Ammon's horn (tissue), 1 donor: ENCODE results near the gene TMA16.

Experiments
- DNase-seq: peaks from one replicate; pipeline ENCODE4 v3.0.0-alpha.2; 2016; ENCODE audit warnings: low spot score

Gene TMA16

DNA sequence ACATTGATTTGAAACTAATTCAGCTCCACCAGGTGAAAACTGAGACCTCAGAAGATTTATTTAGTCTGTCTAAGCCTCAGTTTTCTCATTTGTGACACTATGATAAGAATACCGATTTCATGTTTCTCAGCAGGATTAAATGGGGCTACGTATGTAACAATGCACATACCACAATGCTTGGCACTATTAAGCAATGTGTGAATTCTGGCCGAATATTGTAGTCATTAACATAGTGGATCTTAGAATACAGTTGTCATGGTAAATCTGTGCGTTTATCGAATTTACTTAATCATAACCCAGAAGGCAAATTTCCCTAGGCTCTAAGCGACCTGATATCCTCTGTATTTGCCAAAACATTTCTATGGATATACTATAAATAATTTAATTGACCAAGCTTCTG is 69.1 kb downstream of the TMA16 start:
- DNase-seq: no peak

GRCh38 chr4:163564221-163564720 is 69.8 kb downstream of the TMA16 start:
- DNase-seq: no peak

- no peak for DNase-seq
These were observed 71.0 kb downstream of the TMA16 start for GRCh38 chr4:163565226-163566135.

GRCh38 chr4:163566257-163566796 is 71.8 kb downstream of the TMA16 start:
- no peak for DNase-seq

DNA sequence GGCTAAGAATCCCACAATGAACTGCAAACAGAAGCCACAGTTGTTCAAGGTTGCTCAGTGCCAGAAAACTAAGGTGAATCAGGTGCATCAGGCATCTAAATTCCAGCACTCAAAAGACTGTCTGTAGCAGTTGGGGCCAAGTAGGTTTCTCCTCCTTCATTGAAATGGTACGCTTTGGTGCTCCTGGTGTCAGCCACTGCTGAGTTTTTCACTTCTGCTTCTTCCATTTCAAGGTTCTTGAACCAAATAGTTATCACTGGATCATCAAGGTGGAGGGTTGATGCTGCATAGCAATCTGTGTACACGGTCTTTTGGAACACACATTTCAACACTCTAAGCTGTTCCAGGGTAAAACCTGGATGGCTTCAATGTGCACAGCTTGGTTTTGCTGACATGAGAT is 74.4 kb downstream of the TMA16 start:
- DNase-seq: no peak
